OCI-LY7 (cell line): ENCODE data around the gene INTS3.

ENCODE experiments used
- EZH2phosphoT487 ChIP-seq: fragments of 200-600 bp; sonication (generic); IDR thresholded peaks from 2 replicates; pipeline ENCODE4 v1.6.1; 2018; ENCODE audit warnings: low read depth, borderline replicate concordance, mild to moderate bottlenecking, mixed run types, antibody characterized with exemption, low read length, moderate library complexity, mixed read lengths
- TF ChIP-seq, protein P1 (sequence below): fragments of 200-600 bp; sonication (generic); conservative IDR thresholded peaks from 2 replicates; pipeline ENCODE4 v1.5.1; 2014; ENCODE audit warnings: mild to moderate bottlenecking, antibody characterized with exemption, low read length, moderate library complexity, mixed read lengths

DNA sequence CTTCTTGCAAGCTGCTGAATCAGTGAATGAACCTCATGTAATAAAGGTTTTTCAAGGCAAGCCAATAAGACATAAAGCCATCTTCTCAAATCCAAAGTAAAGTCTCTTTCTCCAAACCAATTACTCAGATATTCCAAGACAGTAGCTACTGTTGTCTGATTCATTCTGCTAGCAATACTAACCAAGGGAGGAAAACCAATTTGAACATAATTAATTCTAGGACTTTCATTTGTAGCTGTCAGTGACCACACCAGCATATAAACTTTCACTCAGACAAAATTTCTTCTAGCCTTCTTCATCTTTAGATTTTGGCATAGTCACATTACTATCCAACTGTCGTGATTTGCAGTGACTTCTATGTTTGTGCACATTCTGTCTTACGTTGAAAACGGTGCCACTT, 10.5 kb upstream of the INTS3 start:
- TF ChIP-seq, protein P1, sequence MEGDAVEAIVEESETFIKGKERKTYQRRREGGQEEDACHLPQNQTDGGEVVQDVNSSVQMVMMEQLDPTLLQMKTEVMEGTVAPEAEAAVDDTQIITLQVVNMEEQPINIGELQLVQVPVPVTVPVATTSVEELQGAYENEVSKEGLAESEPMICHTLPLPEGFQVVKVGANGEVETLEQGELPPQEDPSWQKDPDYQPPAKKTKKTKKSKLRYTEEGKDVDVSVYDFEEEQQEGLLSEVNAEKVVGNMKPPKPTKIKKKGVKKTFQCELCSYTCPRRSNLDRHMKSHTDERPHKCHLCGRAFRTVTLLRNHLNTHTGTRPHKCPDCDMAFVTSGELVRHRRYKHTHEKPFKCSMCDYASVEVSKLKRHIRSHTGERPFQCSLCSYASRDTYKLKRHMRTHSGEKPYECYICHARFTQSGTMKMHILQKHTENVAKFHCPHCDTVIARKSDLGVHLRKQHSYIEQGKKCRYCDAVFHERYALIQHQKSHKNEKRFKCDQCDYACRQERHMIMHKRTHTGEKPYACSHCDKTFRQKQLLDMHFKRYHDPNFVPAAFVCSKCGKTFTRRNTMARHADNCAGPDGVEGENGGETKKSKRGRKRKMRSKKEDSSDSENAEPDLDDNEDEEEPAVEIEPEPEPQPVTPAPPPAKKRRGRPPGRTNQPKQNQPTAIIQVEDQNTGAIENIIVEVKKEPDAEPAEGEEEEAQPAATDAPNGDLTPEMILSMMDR = no peak
- TF ChIP-seq EZH2phosphoT487 = no peak
